NCI-H345 (cell line): Measurements from ENCODE around the gene ELL.
"Not testable (repeated sequence)": the region's sequence is repeated elsewhere in the genome, so short reads cannot be mapped to it uniquely, and the experiment has no call there.

Source experiments
- DNase-seq: peaks from one replicate; lab custom pipeline; 2025; lab: John Stamatoyannopoulos, UW

The ELL gene

DNA sequence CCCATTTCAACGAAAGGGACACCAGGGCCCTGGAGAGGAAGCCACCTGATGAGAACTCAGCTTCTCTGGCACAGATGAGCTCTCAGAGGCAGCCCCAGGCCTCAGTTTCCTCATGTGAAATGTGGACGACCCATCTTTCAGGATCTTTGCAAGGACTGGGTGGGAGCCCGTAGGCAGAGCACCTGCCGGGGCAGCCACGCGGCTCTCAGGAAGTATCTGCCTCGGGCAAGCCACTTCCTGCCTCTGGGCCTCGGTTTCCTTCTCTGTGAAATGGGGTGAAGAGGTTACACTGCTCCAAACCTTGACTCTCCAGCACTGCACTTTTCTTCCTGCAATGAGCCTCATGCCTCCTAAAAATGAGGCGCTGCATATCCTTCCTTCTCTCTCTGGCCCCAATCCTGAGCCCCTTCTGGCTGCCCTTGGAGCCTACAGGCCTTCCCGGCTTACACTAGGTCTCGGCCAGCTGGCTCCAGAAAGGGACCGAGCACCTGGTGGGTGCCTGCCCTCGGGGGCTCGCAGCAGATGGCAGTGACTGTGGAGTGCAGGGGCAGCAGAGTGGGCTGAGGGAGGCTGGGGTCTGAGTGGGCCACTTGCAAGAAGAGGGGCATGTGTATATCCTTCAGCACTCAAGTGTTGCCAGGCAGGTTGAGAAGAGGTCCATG lies 99.2 kb downstream of the ELL start:
- no peak for DNase-seq

- DNase-seq = no peak
Observed at GRCh38 chr19:18421371-18421959, 100.4 kb downstream of the ELL start.

DNA sequence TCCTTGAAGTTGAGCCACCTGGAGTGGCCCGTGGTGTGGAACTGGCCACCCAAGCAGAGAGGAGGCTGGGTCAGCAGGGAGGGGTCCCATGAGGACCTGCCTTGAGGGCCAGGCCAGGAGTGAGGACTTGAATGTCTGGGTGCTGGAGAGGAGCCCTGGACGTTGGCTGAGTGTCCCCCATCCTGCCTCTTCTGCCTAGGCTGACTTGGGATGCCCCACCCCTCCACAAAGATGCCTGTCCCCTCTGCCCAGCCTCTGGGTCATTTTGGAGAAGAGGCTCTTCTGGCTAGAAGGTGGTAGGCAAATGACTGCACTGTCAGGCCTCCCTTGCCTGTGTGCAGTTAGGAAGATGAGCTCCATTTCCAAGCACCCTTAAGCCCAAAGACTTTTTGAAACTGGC lies 100.9 kb downstream of the ELL start:
- DNase-seq = no peak

- DNase-seq = no peak
Observed at GRCh38 chr19:18419699-18420460, 102.0 kb downstream of the ELL start.

- peak; percentile 71 for DNase-seq
Observed at GRCh38 chr19:18419195-18419698, 102.6 kb downstream of the ELL start, which contains the start of gene SSBP4. Gene SSBP4, plus strand, starts transcription at chr19:18419398. Its CDS starts 251 bp downstream, at chr19:18419649.

DNA sequence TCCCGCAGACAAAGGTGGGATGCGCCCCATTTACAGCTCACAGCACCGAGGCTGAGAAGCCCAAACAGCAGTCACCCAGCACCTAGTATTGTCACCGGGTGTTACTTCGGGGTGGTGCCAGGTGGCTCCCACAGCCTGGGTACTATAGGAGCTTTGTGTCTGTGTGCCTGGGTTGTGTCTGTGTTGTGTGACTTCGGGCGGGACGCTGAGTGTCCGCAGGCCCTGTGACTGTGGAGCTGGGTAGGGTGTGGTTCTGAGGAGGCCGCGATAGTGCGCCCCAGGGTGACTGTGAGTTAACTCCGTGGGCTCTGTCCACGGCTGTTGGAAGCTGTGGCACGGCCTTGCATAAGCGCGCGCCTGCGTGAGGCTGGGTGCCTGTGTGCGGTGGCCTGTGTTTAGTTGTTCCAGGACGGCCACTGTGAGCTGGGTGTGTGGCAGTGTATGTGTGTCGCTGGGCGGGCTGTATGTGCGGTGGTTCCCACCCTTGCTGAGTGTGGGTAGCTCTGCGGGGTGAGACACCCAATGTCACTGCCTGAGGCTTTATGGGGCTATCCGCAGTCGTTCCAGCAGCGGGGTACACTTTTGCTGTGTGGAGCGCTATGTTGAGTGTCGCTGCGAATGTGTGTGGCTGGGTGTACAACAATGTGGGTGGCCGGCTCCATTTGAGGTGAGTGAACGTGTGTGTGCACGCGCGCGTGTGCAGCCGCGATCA lies 103.2 kb downstream of the ELL start:
- DNase-seq = peak; percentile 39

- no peak for DNase-seq
Observed at GRCh38 chr19:18418029-18418482, 103.8 kb downstream of the ELL start.

DNA sequence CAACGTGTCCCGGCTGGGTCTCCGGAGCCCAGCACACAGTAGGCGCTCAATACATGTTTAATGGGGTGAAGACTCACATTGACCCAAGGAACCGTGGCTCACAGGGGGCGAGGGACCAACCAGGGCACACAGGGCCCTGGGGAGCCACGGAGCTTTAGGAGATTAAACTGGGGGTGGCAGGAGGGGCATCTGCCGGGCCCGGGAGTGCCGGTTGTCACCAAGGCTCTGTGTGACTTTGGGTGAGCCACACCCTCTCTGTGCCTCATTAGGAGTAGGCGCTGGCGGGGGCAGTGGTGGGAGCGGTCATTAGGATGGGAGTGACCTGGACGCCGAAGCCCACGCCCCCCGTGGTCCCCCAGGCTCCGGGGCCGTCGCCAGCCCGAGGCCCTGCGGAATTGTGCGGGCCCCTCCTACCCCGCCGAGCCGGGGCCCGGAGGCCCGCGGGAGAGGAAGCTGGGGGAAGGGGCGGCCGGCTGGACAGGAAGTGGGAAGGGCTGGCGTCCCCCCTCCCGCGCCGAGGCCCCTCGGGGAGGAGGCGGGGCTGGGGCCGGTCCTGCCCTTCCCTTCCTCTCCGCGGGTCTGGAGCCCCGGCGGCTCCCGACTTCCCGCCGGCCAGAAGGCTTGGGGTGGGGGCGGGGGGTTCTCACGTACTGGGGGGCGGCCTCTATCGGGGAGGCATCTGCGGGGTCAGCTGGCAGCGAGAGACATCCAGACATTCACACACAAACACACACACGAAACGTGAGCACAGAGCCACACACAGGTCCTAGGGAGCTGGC lies 104.4 kb downstream of the ELL start:
- DNase-seq = peak; percentile 72

DNA sequence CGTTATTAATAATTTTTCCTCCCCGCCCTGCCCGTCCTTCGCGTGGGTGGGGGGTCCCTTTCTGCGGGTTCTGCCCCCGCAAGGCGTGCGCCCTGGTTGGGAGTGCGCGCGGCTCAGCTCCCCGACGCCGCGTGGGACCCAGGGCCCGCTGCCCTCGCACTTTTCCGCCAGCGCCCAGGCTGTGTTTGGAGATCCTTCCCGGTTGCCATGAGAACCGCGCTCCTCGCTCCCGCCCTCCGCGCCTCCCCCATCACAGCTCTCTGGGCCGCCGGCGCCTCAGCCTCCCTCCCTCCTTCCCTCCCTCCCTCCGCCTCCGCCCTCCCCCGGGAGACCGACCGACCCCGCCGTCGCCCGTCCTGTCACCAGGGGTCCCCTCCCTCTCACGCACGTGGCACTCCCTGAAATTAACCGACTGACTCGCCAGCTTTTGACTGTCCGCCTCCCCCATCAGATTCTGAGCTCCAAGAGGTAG lies 105.1 kb downstream of the ELL start:
- DNase-seq = peak; percentile 68

- DNase-seq = no peak
Observed at GRCh38 chr19:18415178-18415867, 106.5 kb downstream of the ELL start.

DNA sequence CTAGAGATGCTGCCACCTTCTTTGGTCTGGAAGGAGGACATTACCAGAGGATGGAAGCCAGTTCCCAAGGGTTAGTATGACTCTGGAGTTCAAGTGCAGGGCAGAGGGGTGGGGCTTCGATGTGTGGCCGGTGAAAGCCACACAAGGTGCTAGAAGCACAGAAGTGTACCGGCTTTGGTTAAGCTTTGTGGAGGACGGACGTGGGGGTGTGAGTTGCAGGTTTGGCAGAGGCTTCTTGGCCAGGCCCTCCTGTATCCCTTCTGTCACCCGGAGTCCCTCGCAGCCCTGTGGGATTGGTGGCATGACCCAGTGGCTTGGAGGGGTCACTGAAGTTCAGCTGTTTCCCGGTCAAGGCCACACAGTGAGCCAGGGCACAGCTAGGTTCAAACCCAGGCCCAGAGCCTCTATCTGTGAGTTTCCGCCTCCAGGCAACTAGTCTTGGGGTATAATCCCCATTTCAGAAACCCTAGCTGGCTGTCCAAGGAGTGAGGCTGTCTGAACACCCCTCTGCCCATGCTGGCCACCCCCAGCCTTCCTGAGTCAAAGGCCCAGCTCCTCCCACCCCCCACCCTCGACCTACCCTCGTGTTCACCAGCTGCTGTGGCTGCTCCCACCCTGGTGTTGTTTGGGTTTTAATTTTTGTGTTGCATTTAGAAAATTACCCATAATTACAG lies 107.2 kb downstream of the ELL start:
- no peak for DNase-seq

DNA sequence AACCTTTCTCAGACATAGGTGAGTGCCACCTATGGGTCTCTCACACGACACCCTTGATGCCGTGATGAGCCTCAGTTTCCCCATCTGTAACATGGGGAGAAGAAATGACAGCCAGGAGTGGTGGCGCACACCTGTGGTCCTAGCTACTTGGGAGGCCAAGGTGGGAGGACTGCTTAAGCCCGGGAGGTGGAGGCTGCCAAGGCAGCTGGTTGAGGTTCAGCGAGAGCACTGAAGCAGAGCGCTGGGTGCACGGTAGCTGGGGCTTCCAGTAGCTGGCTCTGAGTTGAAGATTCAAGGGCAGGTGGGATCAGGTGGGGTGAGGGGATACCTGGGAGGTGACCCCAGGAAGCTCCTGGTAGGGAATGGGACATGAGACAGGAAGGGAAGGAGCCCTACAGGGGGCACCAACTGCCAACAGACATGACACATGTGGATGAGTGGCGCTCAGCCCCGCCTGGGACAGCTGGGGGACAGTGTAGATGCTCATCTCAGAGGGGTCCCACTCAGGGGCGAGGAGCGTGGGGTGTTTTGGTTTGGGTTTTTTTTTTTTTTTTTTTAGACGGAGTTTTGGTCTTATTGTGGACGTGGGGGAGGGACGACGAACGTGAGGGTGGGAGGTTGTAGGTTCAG lies 109.1 kb downstream of the ELL start:
- DNase-seq = no peak

- DNase-seq = no peak
Observed at GRCh38 chr19:18408053-18408476, 113.8 kb downstream of the ELL start.

DNA sequence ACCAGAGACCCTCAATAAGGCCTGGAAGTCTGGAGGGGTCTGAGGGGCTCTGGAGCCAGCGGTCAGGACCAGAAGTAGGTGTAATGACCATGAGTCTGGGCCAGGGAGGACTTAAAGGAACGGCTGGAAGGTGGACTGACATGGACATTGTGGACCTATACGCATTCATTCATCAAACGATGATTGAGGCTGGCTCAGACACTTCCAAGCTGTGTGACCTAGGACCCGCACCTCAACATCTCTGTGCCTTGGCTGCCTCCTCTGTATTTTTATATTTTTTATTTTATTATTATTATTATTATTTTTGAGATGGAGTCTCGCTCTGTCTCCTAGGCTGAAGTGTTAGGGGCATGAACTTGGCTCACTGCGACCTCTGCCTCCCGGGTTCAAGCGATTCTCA lies 115.1 kb downstream of the ELL start:
- no peak for DNase-seq

- DNase-seq = not testable (repeated sequence)
Observed at GRCh38 chr19:18405754-18406153, 116.1 kb downstream of the ELL start.

DNA sequence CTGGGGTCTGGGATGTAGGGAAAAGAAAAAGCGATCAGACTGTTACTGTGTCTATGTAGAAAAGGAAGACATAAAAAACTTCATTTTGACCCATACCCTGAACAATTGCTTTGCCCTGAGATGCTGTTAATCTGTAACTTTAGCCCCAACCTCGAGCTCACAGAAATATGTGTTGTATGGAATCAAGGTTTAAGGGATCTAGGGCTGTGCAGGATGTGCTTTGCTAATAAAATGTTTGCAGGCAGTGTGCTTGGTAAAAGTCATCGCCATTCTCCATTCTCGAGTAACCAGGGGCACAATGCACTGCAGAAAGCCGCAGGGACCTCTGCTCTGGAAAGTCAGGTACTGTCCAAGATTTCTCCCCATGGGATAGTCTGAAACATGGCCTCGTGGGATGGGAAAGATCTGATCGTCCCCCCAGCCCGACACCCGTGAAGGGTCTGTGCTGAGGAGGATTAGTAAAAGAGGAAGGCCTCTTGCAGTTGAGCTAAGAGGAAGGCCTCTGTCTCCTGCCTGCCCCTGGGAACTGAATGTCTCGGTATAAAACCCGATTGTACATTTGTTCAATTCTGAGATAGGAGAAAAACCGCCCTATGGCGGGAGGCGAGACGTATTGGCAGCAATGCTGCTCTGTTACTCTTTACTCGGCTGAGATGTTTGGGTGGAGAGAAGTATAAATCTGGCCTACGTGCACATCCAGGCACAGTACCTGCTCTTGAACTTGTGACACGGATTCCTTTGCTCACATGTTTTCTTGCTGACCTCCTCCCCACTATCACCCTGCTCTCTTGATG lies 119.2 kb downstream of the ELL start:
- DNase-seq = not testable (repeated sequence)

GRCh38 chr19:18401580-18402112 lies 120.2 kb downstream of the ELL start:
- DNase-seq = no peak

DNA sequence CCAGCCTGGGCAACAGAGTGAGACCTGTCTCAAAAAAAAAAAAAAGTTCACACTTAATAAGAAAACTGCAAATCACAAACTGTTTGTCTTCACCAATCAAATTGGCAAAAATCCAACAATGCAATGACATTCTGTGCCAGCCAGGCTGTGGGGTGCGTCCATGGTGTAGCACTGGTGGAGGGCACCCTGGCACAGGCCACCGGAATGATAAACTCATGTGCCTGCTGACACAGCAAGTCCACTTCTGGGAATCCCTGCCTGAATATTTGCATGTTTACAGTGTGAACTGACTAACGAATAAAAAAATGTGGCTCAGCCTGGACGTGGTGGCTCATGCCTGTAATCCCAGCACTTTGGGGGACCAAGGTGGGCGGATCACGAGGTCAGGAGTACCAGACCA lies 122.9 kb downstream of the ELL start:
- DNase-seq = no peak
